Rectal smooth muscle tissue (tissue), 1 donor: ENCODE measurements around the gene DCLRE1C.

Experiments
- H3K27ac ChIP-seq: one replicate; pipeline ENCODE4 v1.7.0; 2013; ENCODE audit warnings: low read depth, low read length, inconsistent platforms
- H3K27me3 ChIP-seq: one replicate; pipeline ENCODE4 v1.7.0; 2013; ENCODE audit warnings: low read length; ENCODE audit not compliant: control insufficient read depth, insufficient read depth
- H3K36me3 ChIP-seq: one replicate; pipeline ENCODE4 v1.7.0; 2013; ENCODE audit warnings: low read length; ENCODE audit not compliant: control insufficient read depth, insufficient read depth
- H3K4me1 ChIP-seq: one replicate; pipeline ENCODE4 v1.7.0; 2013; ENCODE audit warnings: low read length; ENCODE audit not compliant: control insufficient read depth, insufficient read depth
- H3K4me3 ChIP-seq: one replicate; pipeline ENCODE4 v1.7.0; 2013; ENCODE audit warnings: low read length
- H3K9ac ChIP-seq: one replicate; pipeline ENCODE4 v1.7.0; 2013; ENCODE audit warnings: low read length

DCLRE1C gene

DNA sequence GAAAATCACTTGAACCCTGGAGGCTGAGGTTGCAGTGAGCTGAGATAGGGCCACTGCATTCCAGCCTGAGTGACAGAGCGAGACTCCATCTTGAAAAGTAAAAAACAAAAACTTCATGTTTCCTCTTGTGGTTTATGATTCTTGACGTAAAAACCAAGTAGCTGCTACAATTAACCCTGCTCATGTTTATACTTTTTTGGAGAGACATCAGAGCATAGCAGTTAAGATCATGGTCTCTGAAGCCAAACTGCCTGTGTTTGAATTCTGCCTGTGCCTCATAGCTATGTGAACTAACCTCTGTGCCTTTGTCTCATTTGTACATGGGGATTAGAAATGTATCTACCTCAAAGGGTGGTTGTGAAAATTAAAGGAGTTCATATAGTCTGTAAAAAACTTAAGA is 48.0 kb downstream of the DCLRE1C start:
- H3K4me1 ChIP-seq: no peaks in the 10 kb centered on the region
- H3K27me3 ChIP-seq: no peaks in the 10 kb centered on the region
- H3K36me3 ChIP-seq: peaks cover 8% of the 10 kb centered on the region
- no peak overlapping the region for H3K27ac ChIP-seq
- no peak overlapping the region for H3K9ac ChIP-seq
- no peak overlapping the region for H3K4me3 ChIP-seq

GRCh38 chr10:14904864-14905263 is 49.0 kb downstream of the DCLRE1C start:
- Histone ChIP-seq H3K36me3 (peaks cover 6% of the 10 kb centered on the region), H3K27me3 (no peaks in the 10 kb centered on the region), H3K27ac (no peak overlapping the region), H3K4me3 (no peak overlapping the region), H3K4me1 (no peaks in the 10 kb centered on the region), H3K9ac (no peak overlapping the region)

DNA sequence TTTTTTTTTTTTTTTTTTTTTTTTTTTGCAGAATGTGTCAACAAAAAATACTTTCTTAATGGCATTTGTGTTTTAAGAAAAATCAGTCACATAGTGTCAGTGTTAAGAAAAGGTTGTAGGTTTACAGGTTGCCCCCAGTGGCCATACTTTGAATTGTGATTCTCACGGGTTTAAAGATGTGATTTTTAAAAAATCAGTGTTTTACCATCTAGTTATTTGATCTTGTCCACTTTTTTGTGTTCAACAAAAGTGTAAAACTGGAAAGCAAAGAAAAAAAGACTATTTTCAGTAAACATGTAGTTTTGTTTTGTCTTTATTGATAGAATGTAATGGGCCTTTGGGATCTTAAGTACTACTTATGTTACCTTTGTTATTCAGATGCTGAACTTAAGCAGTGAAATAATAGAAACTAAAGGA is 49.6 kb downstream of the DCLRE1C start:
- Histone ChIP-seq H3K36me3 (peaks cover 6% of the 10 kb centered on the region), H3K27ac (no peak overlapping the region), H3K27me3 (no peaks in the 10 kb centered on the region), H3K4me1 (no peaks in the 10 kb centered on the region), H3K4me3 (no peak overlapping the region), H3K9ac (no peak overlapping the region)

DNA sequence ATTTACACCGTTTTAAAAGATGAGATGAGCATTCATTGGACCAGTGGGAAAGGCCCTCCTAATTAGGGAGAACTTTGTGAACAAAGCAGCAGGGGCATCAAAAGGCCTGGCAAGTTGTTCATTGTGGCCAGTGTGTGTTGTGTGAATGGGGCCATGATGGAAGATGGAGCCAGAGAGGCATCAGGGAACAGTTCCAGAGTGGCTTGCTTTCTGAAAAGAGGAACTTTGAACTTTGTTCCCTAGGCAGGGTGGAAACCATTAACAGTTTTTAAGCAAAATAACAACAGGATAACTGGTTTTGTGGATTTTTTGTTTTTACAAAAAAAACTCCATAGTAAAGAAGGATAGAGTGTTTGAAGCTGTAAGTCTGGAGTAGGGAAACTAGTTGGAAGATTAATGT is 62.7 kb downstream of the DCLRE1C start:
- Histone ChIP-seq H3K4me3 (no peak overlapping the region), H3K4me1 (no peaks in the 10 kb centered on the region), H3K27me3 (no peaks in the 10 kb centered on the region), H3K9ac (no peak overlapping the region), H3K27ac (no peak overlapping the region), H3K36me3 (peaks cover 3% of the 10 kb centered on the region)

DNA sequence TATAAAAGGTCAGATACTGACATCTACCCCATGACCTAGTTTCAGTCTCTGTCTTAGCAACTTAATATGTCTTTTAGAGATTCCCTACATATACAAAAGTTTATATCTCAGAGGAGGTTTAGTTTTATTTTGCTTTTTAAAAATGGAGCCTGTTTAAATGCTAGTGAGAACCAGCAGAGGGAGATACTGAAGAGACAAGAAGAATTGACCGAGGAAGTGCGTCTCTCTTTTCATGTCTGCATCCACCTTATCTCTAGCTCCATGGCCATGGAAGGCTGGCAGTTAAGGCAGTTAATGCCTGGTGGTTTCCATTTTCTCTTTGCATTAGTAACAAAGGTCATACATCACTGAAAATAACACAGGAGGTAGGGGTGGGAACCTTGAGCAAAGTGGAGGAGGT is 64.6 kb downstream of the DCLRE1C start:
- Histone ChIP-seq H3K27me3 (no peaks in the 10 kb centered on the region), H3K27ac (no peak overlapping the region), H3K36me3 (peaks cover 3% of the 10 kb centered on the region), H3K4me3 (no peak overlapping the region), H3K9ac (no peak overlapping the region), H3K4me1 (no peaks in the 10 kb centered on the region)

GRCh38 chr10:14884082-14884481 is 69.8 kb downstream of the DCLRE1C start:
- H3K27ac ChIP-seq: no peak overlapping the region
- H3K27me3 ChIP-seq: no peaks in the 10 kb centered on the region
- no peak overlapping the region for H3K4me3 ChIP-seq

GRCh38 chr10:14880229-14880628 is 73.7 kb downstream of the DCLRE1C start:
- H3K4me3 ChIP-seq: peak overlapping the region; percentile 14
- peaks cover 6% of the 10 kb centered on the region for H3K4me1 ChIP-seq
- no peak overlapping the region for H3K9ac ChIP-seq
- H3K36me3 ChIP-seq: no peaks in the 10 kb centered on the region
- H3K27me3 ChIP-seq: no peaks in the 10 kb centered on the region
- H3K27ac ChIP-seq: no peak overlapping the region

More at GRCh38 chr10:14884082-14884481, 69.8 kb downstream of the DCLRE1C start:
- peaks cover 3% of the 10 kb centered on the region for H3K36me3 ChIP-seq
- no peak overlapping the region for H3K9ac ChIP-seq
- no peaks in the 10 kb centered on the region for H3K4me1 ChIP-seq

- H3K4me3 ChIP-seq: peak overlapping the region; percentile 14
- no peaks in the 10 kb centered on the region for H3K27me3 ChIP-seq
- no peak overlapping the region for H3K9ac ChIP-seq
- no peak overlapping the region for H3K27ac ChIP-seq
- H3K36me3 ChIP-seq: no peaks in the 10 kb centered on the region
- H3K4me1 ChIP-seq: peaks cover 6% of the 10 kb centered on the region
Observed at GRCh38 chr10:14879928-14880193, 74.0 kb downstream of the DCLRE1C start.

- H3K4me1 ChIP-seq: peaks cover 6% of the 10 kb centered on the region
- peak overlapping the region; percentile 84 for H3K4me3 ChIP-seq
- H3K27me3 ChIP-seq: no peaks in the 10 kb centered on the region
- H3K27ac ChIP-seq: peak overlapping the region; percentile 6
- peak overlapping the region; percentile 32 for H3K9ac ChIP-seq
- no peaks in the 10 kb centered on the region for H3K36me3 ChIP-seq
Observed at GRCh38 chr10:14879124-14879927, 74.6 kb downstream of the DCLRE1C start.

- Histone ChIP-seq H3K4me3 (peak within 1 kb of the TSS; percentile 99), H3K4me1 (peaks cover 6% of the 10 kb centered on the region), H3K9ac (peak within 1 kb of the TSS; percentile 93), H3K27me3 (no peaks in the 10 kb centered on the region), H3K36me3 (no peaks in the 10 kb centered on the region), H3K27ac (peak within 1 kb of the TSS; percentile 90)
Observed at GRCh38 chr10:14878266-14879123, 75.4 kb downstream of the DCLRE1C start, which contains the start of gene SUV39H2. Gene SUV39H2 (plus strand): TSS chr10:14878866. CDS start chr10:14878889, 23 bp downstream.

DNA sequence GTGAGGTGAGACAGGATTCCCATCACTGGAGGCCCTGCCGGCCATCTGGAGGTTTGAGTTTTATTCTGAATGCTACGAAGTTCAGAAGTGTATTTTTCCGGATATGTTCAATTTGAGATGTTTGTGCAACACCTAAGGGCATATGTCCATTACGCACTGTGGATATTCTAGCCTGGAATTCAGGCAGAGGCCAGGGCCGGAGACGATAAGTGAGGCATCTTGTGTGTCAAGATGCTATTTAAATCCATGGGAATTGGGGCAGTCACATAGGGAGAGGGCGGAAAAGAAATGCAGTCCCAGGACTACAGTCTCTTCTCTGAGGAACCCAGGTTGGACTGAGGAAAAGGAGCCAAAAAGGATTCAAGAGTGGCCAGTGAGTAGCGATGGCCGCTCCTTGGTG is 77.1 kb downstream of the DCLRE1C start:
- no peaks in the 10 kb centered on the region for H3K36me3 ChIP-seq
- H3K27ac ChIP-seq: no peak overlapping the region
- H3K9ac ChIP-seq: no peak overlapping the region
- H3K4me1 ChIP-seq: peaks cover 6% of the 10 kb centered on the region
- H3K27me3 ChIP-seq: no peaks in the 10 kb centered on the region
- H3K4me3 ChIP-seq: no peak overlapping the region

DNA sequence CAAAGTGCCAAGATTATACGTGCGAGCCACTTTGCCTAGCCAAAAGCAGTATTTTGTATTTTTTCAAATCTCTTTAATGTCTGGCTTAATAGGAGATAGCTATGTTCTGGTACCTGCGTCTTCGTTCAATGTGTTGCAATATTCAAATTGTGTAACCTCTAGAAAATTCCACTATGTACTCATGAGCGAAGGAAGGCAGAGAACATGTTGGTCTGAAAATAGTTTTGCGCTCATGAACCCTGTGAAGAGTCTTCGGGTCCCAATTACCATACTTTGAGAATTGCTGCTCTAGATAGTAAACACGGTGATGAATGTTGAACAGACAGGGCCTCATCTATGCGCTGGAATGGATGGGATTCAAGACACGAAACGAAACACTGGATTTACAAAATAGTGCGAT is 78.0 kb downstream of the DCLRE1C start:
- Histone ChIP-seq H3K9ac (no peak overlapping the region), H3K27ac (no peak overlapping the region), H3K4me1 (peaks cover 6% of the 10 kb centered on the region)

More for the DNA sequence above, 78.0 kb downstream of the DCLRE1C start:
- Histone ChIP-seq H3K27me3 (no peaks in the 10 kb centered on the region), H3K4me3 (no peak overlapping the region), H3K36me3 (no peaks in the 10 kb centered on the region)
